Fibroblast of lung (primary cell): ENCODE measurements around the gene CA9. TPM values are rescaled to one million over a fixed set of nuclear protein-coding genes. Genes with fewer than 3 reads are reported as not detected.

ENCODE experiments used
- DNase-seq, 2 donors: peaks; one replicate each; pipeline versions ENCODE4 v3.0.0 to v3.0.0-alpha.2; 2010; ENCODE audit warnings: low read depth in 2 of 2
- H2AFZ ChIP-seq: 2 replicates; pipeline ENCODE4 v1.5.1; 2012; ENCODE audit warnings: low read length, control low read depth, inconsistent platforms
- H3K27ac ChIP-seq: 2 replicates; pipeline ENCODE4 v1.5.1; 2011; ENCODE audit warnings: low read length, control low read depth; ENCODE audit not compliant: insufficient read depth
- H3K27me3 ChIP-seq: 2 replicates; pipeline ENCODE4 v1.5.1; 2011; ENCODE audit warnings: mild to moderate bottlenecking, low read length; ENCODE audit not compliant: control insufficient read depth, insufficient read depth
- H3K36me3 ChIP-seq: 2 replicates; pipeline ENCODE4 v1.5.1; 2011; ENCODE audit warnings: low read length; ENCODE audit not compliant: control insufficient read depth, insufficient read depth
- H3K4me1 ChIP-seq: 2 replicates; pipeline ENCODE4 v1.5.1; 2011; ENCODE audit warnings: low read length; ENCODE audit not compliant: control insufficient read depth, insufficient read depth; ENCODE audit errors: extremely low read depth
- H3K4me2 ChIP-seq: 2 replicates; pipeline ENCODE4 v1.5.1; 2011; ENCODE audit warnings: low read length, control low read depth; ENCODE audit not compliant: insufficient read depth; ENCODE audit errors: extremely low read depth
- H3K4me3 ChIP-seq, 4 experiments: fragments of 200-600 bp in 1 of 4; sonication (generic) in 1 of 4; replicated peaks in 1 of 4; 2 replicates each; pipeline ENCODE4 v1.5.1; 2011 to 2016; ENCODE audit warnings: low read length in 4 of 4, low read depth in 3 of 4, mild to moderate bottlenecking in 3 of 4, control low read depth in 2 of 4, inconsistent platforms in 1 of 4, mixed read lengths in 1 of 4; ENCODE audit not compliant: insufficient read depth in 1 of 4; ENCODE audit errors: control extremely low read depth in 1 of 4
- H3K79me2 ChIP-seq: 2 replicates; pipeline ENCODE4 v1.5.1; 2012; ENCODE audit warnings: mild to moderate bottlenecking, low read length, inconsistent platforms; ENCODE audit not compliant: control insufficient read depth, insufficient read depth
- H3K9ac ChIP-seq: 2 replicates; pipeline ENCODE4 v1.5.1; 2011; ENCODE audit warnings: mild to moderate bottlenecking, low read length, control low read depth; ENCODE audit not compliant: insufficient read depth
- H3K9me3 ChIP-seq: 2 replicates; pipeline ENCODE4 v1.5.1; 2012; ENCODE audit warnings: low read depth, low read length; ENCODE audit not compliant: control insufficient read depth, insufficient read depth
- H4K20me1 ChIP-seq: 2 replicates; pipeline ENCODE4 v1.5.1; 2011; ENCODE audit warnings: low read length; ENCODE audit not compliant: control insufficient read depth, insufficient read depth; ENCODE audit errors: extremely low read depth
- CTCF ChIP-seq, 2 donors: IDR thresholded peaks in 1 of 2; conservative IDR thresholded peaks in 1 of 2; 1 replicate in 1 of 2; 2 replicates in 1 of 2; pipeline ENCODE4 v1.5.1; 2011 to 2012; ENCODE audit warnings: low read length in 2 of 2, control low read depth in 1 of 2, inconsistent platforms in 1 of 2, low read depth in 1 of 2, mild to moderate bottlenecking in 1 of 2
- EZH2 ChIP-seq: IDR thresholded peaks from 2 replicates; pipeline ENCODE4 v1.5.1; 2012; ENCODE audit warnings: low read length, control low read depth, mild to moderate bottlenecking; ENCODE audit errors: missing control alignments
- polyA plus RNA-seq, 2 donors: library from polyadenylated mRNA; depleted of rRNA in 1 of 2; stranded (reverse) in 1 of 2; unstranded in 1 of 2; fragments of >200 nt; gene quantifications; 2 replicates each; pipeline ENCODE4 v1.2.1, GENCODE V29; 2011 to 2012; ENCODE audit warnings: missing spikeins in 1 of 2
- total RNA-seq: library from RNA; depleted of rRNA; stranded (reverse); fragments of >200 nt; gene quantifications from 2 replicates; pipeline ENCODE4 v1.2.1, GENCODE V29; 2014

The CA9 gene
- total and polyA plus RNA-seq, 2 donors (not counting 1 experiment from before 2014, with no cell fraction given): 0.17 to 0.59 TPM

GRCh38 chr9:35728041-35728971, 54.6 kb downstream of the CA9 start:
- H3K9me3 ChIP-seq: no peaks in the 10 kb centered on the region
- H3K79me2 ChIP-seq: peaks cover 83% of the 10 kb centered on the region
- peak; percentile 91 to 92 for DNase-seq
- peak overlapping the region; percentile 72 for H3K9ac ChIP-seq
- peak overlapping the region; percentile 100 for H3K4me2 ChIP-seq
- peaks cover 22% of the 10 kb centered on the region for H3K36me3 ChIP-seq
- no peak for TF ChIP-seq EZH2
- no peak for TF ChIP-seq CTCF (conservative IDR thresholded peaks at IDR 0.05 in 1 of 2, IDR thresholded peaks at IDR 0.05 in 1 of 2; ENCODE audit: low read depth in 1 of 2, low read length in 2 of 2)
- peaks cover 17% of the 10 kb centered on the region for H3K4me1 ChIP-seq
- H3K4me3 ChIP-seq: peak overlapping the region; percentile 71 to 99 (median 96)
- H4K20me1 ChIP-seq: no peaks in the 10 kb centered on the region
- H3K27me3 ChIP-seq: no peaks in the 10 kb centered on the region
- peak overlapping the region; percentile 94 for H3K27ac ChIP-seq
- no peak overlapping the region for H2AFZ ChIP-seq

DNA sequence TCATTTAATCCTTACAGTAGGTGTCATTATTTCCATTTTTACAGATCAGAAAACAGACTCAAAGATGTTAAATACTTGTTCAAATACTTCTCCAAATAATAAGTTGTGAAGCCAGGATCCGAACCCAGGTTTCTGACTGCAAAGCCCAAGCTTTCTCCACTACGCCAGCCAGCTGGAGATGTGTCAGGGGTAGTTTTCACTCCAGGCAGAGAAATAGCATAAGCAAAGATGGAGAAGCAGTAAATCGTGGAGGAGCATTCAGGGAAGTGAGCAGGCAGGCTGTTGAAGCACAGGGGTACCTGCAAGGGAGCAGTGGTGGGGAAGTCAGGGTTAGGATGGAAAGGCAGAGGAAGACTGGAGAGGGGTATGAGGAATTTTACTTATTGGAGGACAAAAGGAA, 55.4 kb downstream of the CA9 start:
- H3K27ac ChIP-seq: peak overlapping the region; percentile 94
- no peaks in the 10 kb centered on the region for H3K9me3 ChIP-seq
- H3K36me3 ChIP-seq: peaks cover 15% of the 10 kb centered on the region
- peaks cover 19% of the 10 kb centered on the region for H3K4me1 ChIP-seq
- H2AFZ ChIP-seq: no peak overlapping the region
- peak in 1 of 2 donors; percentile 35 for DNase-seq
- H3K4me3 ChIP-seq: peak overlapping the region; percentile 71 to 99 (median 96)
- H3K4me2 ChIP-seq: peak overlapping the region; percentile 100
- TF ChIP-seq CTCF (conservative IDR thresholded peaks at IDR 0.05 in 1 of 2, IDR thresholded peaks at IDR 0.05 in 1 of 2; ENCODE audit: low read depth in 1 of 2, low read length in 2 of 2) (no peak), EZH2 (no peak)
- H3K9ac ChIP-seq: peak overlapping the region; percentile 72
- peaks cover 84% of the 10 kb centered on the region for H3K79me2 ChIP-seq
- no peaks in the 10 kb centered on the region for H3K27me3 ChIP-seq
- H4K20me1 ChIP-seq: no peaks in the 10 kb centered on the region

- TF ChIP-seq CTCF (conservative IDR thresholded peaks at IDR 0.05 in 1 of 2, IDR thresholded peaks at IDR 0.05 in 1 of 2; ENCODE audit: low read depth in 1 of 2, low read length in 2 of 2): peak; percentile 70 to 74
- TF ChIP-seq EZH2: no peak
- Histone ChIP-seq H3K27me3 (no peaks in the 10 kb centered on the region), H3K9ac (peak overlapping the region; percentile 97), H3K9me3 (no peaks in the 10 kb centered on the region), H3K36me3 (peaks cover 9% of the 10 kb centered on the region), H3K4me2 (peak overlapping the region; percentile 100), H3K79me2 (peaks cover 82% of the 10 kb centered on the region), H3K4me1 (peaks cover 23% of the 10 kb centered on the region), H3K4me3 (peak overlapping the region; percentile 87 to 99 (median 96)), H2AFZ (no peak overlapping the region), H4K20me1 (no peaks in the 10 kb centered on the region), H3K27ac (peak overlapping the region; percentile 94)
- DNase-seq: peak; percentile 82 to 87
Observed at GRCh38 chr9:35729700-35730485, 56.2 kb downstream of the CA9 start.
